ENCODE results near the gene TF.

TF gene

DNA sequence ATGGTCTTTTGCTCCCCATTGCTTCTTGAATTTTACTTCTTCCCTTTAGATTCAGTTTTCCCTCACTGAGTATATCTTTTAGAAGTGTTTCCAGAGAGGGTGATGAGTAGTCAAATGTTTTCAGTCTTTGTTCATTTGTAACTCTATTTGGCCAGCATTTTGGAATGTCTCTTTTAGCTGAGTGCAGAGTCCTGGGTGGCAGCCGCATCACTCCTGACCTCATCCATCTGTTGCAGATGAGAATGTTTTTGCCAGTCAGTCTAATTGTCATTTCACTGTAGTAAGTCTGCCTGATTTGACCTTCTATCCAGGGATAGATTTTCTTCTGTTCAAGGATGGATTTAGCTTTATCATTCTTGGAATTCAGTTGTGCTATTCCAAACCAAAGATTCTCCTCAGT is 66.7 kb downstream of the TF start:
- DNase-seq (ENCODE audit: low read depth in 2 of 2): no peak

DNA sequence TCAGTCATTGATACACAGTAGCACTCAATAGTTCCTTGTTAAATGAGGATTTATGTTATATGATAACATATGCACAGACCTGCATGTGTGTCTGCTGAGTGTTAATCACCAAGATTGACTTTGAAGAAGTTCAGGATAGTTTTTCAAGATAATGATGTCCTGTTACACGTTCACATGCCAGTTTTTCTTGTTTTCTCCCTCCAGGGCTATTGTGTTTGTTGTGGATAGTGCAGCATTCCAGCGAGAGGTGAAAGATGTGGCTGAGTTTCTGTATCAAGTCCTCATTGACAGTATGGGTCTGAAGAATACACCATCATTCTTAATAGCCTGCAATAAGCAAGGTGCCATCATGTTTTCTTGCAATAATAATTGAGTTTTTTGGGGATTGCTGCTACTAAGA is 69.2 kb downstream of the TF start:
- DNase-seq (ENCODE audit: low read depth in 2 of 2): no peak

DNA sequence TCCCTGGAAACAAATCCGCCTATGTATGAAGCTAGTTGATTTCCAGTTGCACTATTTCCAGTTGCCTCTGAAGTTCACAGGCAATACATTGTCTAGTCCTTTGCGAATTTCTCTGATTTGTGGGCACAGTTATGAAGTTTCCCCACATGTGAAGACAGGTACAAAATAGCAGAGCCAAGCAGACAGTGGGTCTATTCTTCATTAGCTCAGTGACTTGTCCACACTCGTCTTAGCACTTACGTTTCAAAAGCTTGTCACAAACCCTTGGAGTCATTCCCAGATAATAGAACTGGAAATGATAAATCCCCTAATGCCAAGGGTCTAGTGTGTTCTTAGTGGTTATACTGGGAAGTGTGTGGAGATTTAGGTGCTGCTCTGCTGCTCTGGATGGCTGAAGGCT is 73.9 kb downstream of the TF start:
- DNase-seq (ENCODE audit: low read depth in 2 of 2): no peak

DNA sequence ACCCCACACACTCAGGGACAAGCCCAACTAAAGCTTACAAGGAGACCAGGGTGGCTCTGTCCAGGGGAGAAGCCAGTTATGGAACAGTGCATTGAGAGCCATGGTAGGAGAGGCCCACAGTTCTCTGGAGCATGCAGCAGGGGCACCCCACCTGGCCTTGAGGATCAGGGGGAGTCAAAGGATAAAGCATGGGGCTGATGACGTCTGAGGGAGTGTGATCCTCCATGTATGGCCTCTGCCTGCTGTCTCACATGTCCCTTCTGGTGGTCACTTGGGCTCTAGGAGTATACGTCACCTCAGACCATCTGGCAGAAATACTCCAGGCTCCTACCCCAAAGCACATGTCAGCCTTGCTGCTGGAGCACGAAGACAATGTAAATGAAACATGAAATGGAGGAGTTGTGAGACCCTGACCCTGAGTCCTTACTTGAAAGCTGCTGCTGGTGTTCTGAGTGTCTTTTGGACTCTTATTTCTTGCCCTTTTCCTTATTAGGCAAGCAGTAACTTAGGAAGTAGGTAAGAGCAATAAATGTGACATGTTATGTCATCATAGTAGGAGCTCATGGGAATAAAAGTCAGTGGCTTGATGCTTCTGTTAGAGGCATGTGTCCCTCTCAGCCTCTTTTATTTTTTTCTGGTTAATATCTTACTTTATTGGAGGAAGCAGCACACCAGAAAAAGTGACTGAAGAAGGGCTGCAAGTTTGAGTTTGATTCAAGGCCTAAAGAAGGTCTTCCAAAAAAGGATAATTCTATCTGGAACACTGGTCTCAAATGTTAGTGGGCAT is 74.9 kb downstream of the TF start:
- no peak for DNase-seq (ENCODE audit: low read depth in 2 of 2)

DNA sequence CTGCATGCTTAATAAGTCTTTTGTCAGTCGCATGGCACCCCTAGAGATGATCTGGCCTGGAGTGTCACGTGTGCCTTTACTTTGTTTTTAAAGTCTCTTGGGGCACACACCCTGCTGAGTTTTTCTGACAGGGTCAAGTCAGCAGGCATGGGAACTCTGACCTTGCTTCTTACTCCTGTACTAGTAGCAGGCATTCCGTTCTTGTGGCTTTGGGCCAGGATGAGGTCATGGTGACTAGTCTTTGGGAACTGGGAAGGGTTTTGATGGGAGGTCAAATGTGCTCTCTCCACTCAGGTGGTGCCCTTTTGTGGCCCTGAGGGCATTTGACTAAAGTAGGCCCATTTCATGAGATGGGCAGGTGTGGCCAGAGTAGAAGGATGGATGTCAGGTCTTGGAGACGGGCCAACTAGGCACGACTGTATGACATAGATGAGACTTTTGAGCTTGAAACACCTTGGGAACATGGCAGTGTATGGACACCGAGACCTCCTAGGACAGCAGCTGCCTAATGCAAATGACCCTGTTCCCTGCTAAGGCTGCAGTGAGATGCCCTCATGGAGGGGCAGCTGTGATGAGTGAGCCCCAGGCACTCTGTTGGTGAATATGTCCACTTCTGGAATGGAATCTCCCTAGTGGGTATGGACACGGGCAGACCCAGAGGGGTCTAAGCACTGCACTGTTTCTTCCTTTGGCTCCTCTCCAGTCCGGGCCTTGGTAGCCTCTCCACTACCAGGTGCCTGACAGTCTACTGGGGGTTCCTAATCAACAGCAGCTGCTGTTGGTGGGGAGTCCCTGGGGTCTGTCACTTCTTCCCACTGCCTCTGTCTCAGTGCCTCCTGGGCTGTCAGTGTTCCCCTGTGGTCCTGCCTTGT is 75.8 kb downstream of the TF start:
- DNase-seq (ENCODE audit: low read depth in 2 of 2): no peak

DNA sequence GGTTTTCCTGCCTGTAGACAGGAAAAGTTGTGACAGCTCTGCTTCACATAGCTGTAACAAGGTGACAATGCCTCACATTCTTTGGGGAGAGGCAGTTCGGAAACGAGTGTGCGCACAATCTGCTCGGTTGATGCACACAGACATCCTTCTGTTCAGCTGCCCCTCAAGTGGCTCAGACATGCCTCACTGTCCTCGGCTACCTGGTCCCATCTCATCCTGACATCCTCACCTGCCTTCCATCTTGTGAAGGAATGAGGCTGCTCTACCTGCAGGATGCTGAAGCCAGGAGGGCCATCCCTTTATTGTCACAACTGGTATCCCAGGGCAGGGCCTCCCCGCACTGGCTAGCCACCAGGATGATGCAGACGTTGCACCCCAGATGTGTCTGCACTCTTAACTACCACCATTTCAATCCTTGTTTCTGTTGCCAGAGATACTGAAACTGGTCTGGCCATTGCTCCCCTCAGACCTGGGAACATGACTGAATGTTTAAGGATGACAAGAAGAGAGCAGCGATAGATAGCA is 78.8 kb downstream of the TF start:
- DNase-seq (ENCODE audit: low read depth in 2 of 2): no peak

DNA sequence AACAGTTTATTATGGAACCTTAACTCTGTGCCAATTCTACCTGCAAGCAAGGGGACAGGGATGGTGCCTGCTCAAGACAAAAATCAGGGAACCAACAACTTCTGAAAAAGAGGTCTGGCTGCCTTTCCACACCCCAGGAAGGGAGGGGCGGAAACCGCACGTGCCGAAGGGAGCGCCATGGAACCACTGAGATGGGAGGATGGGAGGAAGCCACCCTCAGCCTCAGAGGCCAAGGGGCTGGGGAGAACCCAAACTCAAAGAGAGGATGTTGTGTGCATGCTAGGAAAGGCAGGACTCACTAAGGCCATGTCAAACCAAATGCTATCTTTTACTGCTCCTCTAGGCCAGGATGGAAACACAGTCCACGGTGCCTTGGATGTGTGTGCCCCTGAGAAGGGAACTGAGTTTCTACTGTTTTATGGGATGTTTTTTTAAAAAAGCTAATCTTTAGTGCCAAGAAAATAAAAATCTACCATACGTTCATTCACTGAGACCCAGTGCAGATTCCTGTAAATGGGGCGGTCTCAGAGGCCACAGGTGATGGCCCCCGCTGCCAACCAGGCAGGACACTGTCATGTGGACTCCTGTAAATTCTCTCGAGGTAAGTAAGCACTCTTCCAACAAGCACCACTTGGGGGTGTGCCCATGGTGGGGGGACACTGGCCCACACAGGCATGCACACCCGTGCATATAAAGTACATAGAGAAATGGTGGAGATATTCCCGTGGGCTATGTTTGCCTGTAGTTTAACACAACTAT is 80.0 kb downstream of the TF start:
- DNase-seq (ENCODE audit: low read depth in 2 of 2): no peak

DNA sequence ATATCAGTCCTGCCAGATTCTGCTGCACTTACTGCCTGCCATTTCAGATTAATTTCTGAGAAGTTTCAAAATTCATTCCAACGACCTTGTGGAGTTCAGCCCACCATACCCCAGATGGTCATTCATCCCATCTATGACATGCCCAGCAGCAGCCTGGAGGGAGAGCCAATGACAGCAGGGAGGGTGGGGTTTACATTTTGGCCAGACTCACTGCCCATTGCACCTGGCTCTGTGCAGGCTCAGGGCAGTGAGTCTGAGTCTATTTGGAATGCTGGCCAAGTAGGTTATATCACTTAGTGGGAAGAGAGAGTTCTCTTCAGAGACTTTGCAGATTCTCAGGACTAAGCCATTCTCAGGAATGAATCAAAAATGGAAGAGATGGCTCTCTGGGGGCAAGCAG is 80.9 kb downstream of the TF start:
- DNase-seq (ENCODE audit: low read depth in 2 of 2): no peak

DNA sequence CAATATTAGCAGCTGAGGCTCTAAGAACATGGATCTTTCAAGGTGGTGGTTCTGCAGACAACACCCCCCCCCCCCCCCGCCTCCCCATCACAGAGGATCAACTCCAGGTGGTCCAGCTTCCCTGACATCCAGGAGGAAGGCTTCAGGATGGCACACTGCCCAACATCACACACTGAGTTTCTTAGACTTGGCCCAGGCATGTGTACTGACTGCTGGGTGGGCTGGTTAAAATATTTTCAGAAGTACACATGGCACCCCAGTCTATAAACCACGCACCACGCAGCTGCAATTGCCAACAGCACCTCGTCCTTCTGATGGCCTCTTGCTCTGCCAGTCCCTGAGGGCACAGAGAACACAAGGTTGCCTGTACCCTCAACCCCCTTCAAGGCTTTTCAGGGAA is 81.5 kb downstream of the TF start:
- no peak for DNase-seq (ENCODE audit: low read depth in 2 of 2)

DNA sequence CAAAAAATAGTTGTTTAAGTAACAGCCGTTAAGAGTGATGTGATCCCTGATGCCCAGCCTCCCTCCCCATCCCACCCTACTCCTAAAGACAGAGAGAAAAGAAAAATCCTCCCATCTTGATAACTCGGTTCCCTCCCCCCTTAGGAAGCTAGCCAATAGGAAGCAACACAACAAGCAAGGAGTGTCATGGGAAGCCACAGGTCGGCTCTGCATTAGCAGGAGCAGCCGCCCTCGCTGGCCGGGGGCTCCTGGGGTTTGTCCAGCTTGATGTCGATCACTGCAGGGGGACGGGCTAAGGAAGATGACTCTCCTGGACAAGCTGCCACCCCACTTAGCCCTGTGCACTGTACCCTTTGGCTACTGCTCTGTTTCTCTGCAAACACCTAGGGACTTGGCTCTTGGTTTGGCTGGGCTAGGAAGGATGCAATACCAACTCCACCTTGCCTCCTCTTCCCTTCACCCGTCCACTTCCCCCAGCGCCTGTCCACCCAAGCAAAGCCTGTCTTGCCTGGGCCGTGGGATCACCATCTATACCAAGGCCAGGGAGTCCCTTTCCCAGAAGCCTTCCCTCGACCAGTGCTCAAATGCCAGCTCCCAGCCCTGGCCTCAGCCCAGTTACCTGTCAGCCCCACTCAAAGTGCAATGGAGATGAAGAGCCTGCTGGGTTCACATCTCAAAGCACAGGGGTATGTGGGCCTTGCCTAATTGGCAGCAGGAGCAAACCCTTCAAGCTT is 82.5 kb downstream of the TF start:
- no peak for DNase-seq (ENCODE audit: low read depth in 2 of 2)

DNA sequence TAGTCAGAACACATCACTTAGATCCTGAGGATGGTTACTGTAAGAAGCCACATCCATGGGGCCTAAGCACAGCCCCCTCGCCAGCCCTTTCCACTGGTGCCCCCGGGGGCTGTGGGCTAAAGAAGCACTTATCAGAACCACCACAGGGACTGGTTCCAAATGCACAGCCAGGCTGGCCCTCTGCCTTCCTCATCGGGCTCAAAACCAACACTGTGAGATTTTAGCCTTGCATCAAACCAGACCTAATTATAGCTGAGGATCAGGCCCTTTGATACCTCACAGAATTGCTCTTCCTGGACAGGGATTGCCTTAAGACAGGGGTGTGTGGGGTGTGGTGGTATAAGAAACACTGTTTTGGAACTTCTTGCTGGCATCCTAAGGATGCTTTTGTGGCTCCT is 83.1 kb downstream of the TF start:
- DNase-seq (ENCODE audit: low read depth in 2 of 2): no peak

DNA sequence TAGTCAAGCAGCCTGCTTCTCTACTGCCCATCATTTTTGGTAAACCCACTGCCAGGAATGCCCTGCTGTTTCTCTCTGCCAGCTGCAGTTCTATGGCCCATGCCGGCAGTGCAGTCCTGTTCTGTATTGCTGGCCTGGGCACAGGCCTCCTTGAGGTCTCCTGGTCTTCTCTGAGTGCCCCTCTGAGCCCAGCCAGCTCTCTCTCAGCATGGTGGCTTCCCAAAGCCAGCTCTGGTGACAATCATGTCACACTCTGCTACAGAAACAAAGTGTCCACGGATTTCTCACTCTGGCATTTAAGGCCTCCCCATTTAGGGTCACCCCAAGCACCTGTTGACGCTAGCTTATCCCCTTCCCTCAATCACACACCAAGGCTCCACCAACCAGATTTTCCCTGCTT is 83.9 kb downstream of the TF start:
- DNase-seq (ENCODE audit: low read depth in 2 of 2): no peak

DNA sequence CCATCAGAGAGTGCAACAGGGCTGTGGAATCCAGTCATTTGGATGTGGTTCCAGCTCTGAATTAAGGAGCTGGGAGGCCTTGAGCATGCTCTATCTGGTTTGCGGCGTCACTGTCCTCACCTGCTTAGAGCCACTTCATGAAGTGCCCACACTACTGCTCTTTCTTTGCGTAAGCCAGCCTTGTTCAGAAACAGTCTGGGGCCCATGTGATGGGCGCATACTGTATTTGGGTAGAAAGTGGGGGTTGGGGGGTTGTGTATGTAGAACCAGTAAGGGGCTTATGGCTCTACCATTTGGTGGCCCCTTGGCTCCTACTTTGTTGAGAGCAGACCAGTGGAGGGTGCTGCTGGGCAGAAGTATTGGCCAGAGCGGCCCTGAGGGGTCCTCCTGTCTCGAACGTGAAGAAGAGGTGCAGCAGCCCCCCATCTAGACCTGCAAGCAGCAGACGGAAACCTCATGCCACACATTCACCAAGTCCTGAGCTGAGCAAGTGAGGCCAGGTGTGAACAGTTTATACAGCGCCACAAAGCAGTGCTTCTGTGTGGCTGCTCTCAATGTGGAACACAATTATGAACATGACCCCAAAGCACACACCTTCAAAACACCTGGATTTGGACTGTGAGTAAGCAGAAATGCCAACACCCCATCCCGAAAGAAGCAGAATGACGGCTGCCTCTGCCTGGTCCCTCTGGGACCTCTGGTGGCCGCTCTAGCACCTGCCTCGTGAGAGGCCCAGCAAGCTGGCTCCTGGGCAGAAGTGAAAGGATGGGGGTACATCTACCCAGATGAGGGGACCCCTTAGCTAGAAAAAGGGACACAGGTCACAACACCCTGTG is 86.0 kb downstream of the TF start:
- no peak for DNase-seq (ENCODE audit: low read depth in 2 of 2)

DNA sequence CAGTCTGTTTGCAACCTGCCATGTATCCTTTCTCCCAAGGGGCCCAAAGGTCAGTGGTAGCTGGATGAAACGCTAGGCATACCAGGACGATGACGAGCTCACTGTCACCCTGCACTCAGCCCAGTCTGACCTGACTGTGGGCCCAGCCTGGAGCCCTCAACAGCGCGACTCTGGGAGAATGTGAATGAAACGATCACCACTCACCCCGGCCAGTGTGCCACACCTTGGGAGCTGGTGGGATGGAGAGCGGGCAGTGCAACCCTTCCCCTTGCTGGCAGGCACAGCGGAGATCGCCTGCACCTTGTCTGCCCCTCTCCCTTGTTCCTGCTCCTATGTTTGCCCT is 86.6 kb downstream of the TF start:
- DNase-seq (ENCODE audit: low read depth in 2 of 2): no peak

DNA sequence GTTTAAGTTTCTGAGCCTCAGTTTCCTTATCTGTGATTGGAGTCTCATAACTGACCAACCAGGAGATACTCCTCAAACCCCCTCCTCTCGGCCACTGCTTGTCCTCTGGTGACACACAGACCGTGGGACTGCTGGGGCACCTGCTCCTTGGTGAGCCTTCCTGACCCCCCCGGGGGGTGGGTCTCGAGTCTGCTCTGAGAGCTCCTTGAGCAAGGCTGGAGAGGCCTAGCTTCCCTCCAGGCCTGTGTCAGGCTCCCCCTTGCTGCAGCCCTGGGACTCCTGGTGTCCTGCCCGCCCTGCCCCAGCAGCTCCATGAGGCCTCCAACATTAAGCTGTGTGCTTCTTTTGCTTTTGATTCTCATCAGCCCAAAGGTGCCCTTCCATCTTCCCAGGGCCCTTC is 87.1 kb downstream of the TF start:
- DNase-seq (ENCODE audit: low read depth in 2 of 2): no peak

DNA sequence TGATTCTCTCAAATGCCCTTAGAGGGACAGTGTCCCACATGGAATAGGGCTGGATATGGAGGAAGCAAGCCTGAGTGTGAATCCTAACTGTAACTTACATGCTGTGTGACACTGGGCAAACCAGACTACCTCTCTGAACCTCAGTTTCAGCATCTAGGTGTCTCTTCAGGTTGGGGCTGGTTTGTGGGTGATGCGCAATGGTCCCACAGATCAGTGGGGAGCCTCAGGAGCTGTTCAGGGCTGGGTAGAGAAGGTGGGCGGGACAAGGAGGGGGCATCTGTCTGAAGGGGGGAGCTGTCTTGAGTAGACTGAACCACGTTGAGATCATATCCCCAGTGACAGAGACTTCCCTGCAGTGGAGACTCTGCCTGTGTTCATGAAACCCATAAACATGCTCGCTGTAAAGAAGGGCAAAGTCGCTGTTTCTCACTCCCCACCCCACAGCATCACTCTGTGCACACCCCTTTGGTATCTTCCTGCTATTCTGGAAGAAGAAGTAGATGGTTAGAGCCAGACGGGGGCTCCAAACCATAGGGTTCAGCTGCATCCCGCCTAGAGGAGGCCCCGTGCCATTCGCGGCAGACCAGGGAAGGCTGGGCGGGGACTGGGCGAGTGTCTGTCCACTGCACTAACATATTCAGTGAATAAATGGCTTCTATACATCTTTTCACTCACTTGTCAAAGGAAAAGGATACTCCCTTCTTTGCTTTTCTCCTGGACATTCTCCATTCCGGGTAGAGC is 87.9 kb downstream of the TF start:
- DNase-seq (ENCODE audit: low read depth in 2 of 2): no peak

DNA sequence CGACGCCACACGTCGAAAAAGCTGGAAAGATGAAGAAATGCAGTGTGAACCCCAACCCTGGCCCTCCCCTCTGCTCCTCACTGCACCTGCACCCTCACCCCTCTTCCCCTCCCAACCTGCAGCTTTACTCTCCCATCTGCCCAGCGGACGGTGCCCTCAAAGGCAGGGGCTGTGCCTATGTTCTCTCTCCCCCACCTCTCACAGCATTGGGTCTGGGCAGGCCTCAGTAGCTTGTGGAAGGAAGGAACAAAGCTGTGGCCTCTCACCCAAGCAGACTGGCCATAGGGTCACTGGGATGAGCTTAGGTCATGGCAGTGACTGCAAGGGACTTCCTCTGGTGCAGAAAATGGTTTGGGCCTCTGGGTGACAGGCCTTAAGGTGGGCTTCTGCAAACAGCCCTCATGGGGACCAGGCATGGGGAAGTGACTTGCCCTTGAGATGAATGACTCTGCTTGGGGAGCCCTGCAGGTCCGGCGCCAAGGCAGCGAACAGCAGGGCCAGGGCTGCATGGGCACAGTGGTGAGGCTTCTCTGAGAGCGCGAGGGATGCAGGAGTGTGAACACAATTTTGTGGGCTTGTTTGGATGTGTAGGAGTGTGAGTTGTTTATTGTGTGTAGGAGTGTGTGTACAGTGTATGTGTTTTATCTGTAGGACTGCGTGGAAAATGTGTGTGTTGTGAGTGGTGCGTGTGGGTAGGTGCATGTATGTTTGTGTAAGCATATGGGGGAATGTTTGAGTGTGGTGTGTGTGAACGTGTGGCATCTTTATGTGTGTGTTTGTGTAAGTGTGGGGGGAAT is 88.6 kb downstream of the TF start:
- no peak for DNase-seq (ENCODE audit: low read depth in 2 of 2)

DNA sequence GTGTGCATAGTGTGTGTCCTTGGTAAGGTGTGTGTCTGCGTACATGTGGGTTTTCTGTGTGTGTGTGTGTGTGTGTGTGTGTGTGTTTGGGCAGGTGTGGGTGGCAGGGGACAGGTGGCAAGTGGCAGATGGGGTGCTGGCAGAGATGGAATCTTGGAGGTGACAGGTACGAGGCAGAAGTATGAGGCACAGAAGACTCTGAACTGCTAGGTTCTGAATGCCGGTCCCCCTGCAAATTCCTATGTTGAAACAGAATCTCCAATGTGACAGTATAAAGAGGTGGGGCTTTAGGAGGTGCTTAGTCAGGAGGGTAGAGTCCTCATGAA is 89.2 kb downstream of the TF start:
- DNase-seq (ENCODE audit: low read depth in 2 of 2): no peak

DNA sequence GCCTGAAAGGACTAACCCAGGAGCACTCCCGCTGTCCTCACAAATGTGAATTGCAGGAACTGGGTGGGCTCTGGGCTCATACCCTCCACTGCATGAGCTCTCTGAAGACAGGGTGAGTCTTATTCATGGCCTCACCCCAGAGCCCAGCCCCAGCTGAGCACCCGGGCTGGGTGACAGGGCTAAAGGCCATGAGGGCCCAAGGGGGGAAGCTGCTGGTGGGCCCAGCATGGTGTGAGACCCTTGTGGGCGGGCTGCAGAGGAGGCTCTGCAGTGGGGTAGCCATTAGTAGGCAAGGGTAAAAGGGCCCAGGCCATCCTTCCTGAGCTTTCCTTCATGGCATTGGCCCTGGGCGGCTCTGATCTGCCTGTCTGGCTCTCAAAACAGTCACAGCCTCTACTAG is 89.8 kb downstream of the TF start:
- DNase-seq (ENCODE audit: low read depth in 2 of 2): no peak

Measured in fibroblast of skin of left biceps (primary cell).